Loucy (cell line): ENCODE measurements around the gene PLA2G5.

Source experiments
- EZH2phosphoT487 ChIP-seq: fragments of 200-600 bp; IDR thresholded peaks from 2 replicates; pipeline ENCODE4 v1.6.1; 2018; ENCODE audit warnings: antibody characterized with exemption, mild to moderate bottlenecking, moderate library complexity, borderline replicate concordance
- TF ChIP-seq, protein P1 (sequence below): fragments of 200-600 bp; sonication (generic); conservative IDR thresholded peaks from 2 replicates; pipeline ENCODE4 v1.5.1; 2014; ENCODE audit warnings: mild to moderate bottlenecking, antibody characterized with exemption, low read length

DNA sequence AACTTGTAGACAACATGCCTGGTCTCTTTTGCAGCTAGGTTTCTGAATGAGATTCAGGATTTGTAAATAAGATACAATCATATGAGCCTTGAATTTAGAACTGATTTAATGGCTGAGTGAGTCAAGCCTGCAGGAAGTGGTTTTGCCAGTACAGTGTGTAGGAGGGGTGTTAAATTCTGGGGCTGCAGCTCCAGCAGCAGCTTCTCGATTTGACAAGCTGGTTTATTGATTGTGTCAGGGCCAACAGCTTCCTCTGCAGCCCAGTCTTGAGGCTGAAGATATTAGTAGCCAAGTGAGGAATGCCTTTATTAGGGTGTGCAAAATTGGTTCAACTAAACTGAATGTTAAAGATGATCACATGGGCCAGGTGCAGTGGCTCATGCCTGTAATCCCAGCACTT lies 11.5 kb upstream of the PLA2G5 start:
- TF ChIP-seq, protein P1, sequence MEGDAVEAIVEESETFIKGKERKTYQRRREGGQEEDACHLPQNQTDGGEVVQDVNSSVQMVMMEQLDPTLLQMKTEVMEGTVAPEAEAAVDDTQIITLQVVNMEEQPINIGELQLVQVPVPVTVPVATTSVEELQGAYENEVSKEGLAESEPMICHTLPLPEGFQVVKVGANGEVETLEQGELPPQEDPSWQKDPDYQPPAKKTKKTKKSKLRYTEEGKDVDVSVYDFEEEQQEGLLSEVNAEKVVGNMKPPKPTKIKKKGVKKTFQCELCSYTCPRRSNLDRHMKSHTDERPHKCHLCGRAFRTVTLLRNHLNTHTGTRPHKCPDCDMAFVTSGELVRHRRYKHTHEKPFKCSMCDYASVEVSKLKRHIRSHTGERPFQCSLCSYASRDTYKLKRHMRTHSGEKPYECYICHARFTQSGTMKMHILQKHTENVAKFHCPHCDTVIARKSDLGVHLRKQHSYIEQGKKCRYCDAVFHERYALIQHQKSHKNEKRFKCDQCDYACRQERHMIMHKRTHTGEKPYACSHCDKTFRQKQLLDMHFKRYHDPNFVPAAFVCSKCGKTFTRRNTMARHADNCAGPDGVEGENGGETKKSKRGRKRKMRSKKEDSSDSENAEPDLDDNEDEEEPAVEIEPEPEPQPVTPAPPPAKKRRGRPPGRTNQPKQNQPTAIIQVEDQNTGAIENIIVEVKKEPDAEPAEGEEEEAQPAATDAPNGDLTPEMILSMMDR = no peak
- TF ChIP-seq EZH2phosphoT487 = no peak
